OCI-LY1 (cell line): ENCODE measurements around the gene HTD2.

ENCODE experiments used
- H2AFZ ChIP-seq: fragments of 200-600 bp; sonication (generic), shearing (Covaris generic); 2 replicates; pipeline ENCODE4 v1.6.0; 2014; ENCODE audit warnings: antibody characterized with exemption, mild to moderate bottlenecking, low read length
- H3F3A ChIP-seq: fragments of 200-600 bp; sonication (generic), shearing (Covaris generic); 2 replicates; pipeline ENCODE4 v1.6.0; 2014; ENCODE audit warnings: mild to moderate bottlenecking, antibody characterized with exemption, low read length, moderate library complexity; ENCODE audit not compliant: insufficient read depth
- H3K27ac ChIP-seq: fragments of 200-600 bp; sonication (generic); 2 replicates; pipeline ENCODE4 v1.5.1; 2014; ENCODE audit warnings: low read length, mixed run types, mild to moderate bottlenecking, low read depth; ENCODE audit not compliant: poor library complexity, severe bottlenecking
- H3K27me3 ChIP-seq: fragments of 200-600 bp; sonication (generic); 2 replicates; pipeline ENCODE4 v1.6.0; 2014; ENCODE audit warnings: antibody characterized with exemption, mild to moderate bottlenecking, low read length, moderate library complexity; ENCODE audit not compliant: insufficient read depth
- H3K36me3 ChIP-seq: fragments of 200-600 bp; sonication (generic); 2 replicates; pipeline ENCODE4 v1.6.1; 2014; ENCODE audit warnings: mild to moderate bottlenecking, antibody characterized with exemption, low read length, moderate library complexity, mixed read lengths; ENCODE audit not compliant: insufficient read depth
- H3K4me1 ChIP-seq: fragments of 200-600 bp; sonication (generic); 2 replicates; pipeline ENCODE4 v1.5.1; 2014; ENCODE audit warnings: mild to moderate bottlenecking, low read length, moderate library complexity; ENCODE audit not compliant: insufficient read depth, severe bottlenecking
- H3K4me2 ChIP-seq: fragments of 200-600 bp; sonication (generic), shearing (Covaris generic); 2 replicates; pipeline ENCODE4 v1.6.1; 2014; ENCODE audit warnings: low read length
- H3K4me3 ChIP-seq: fragments of 200-600 bp; sonication (generic); 2 replicates; pipeline ENCODE4 v1.5.1; 2014; ENCODE audit warnings: low read length, low read depth, mild to moderate bottlenecking, mixed read lengths; ENCODE audit not compliant: poor library complexity, severe bottlenecking
- H3K79me2 ChIP-seq: fragments of 200-600 bp; shearing (Covaris generic); 2 replicates; pipeline ENCODE4 v1.6.1; 2016; ENCODE audit warnings: mixed run types, low read length, mixed read lengths; ENCODE audit not compliant: insufficient read depth
- H3K9ac ChIP-seq: fragments of 200-600 bp; sonication (generic), shearing (Covaris generic); 2 replicates; pipeline ENCODE4 v1.6.1; 2014; ENCODE audit warnings: mild to moderate bottlenecking, low read length, mixed read lengths
- H3K9me2 ChIP-seq: fragments of 200-600 bp; sonication (generic), shearing (Covaris generic); 2 replicates; pipeline ENCODE4 v1.6.1; 2014; ENCODE audit warnings: low read depth, mild to moderate bottlenecking, low read length, mixed read lengths
- H3K9me3 ChIP-seq: fragments of 200-600 bp; shearing (Covaris generic); 2 replicates; pipeline ENCODE4 v1.6.1; 2014; ENCODE audit warnings: low read length, mixed read lengths
- H4K20me1 ChIP-seq: fragments of 200-600 bp; sonication (generic), shearing (Covaris generic); 2 replicates; pipeline ENCODE4 v1.6.0; 2016; ENCODE audit warnings: mild to moderate bottlenecking, low read length; ENCODE audit not compliant: insufficient read depth
- EZH2 ChIP-seq: fragments of 200-600 bp; sonication (generic), shearing (Covaris generic); IDR thresholded peaks from 2 replicates; pipeline ENCODE4 v1.8.0; 2017; ENCODE audit warnings: borderline replicate concordance, mixed run types, mild to moderate bottlenecking, antibody characterized with exemption, low read length, moderate library complexity, mixed read lengths
- TF ChIP-seq, protein P1 (sequence below): fragments of 200-600 bp; sonication (generic), shearing (Covaris generic); IDR thresholded peaks from 2 replicates; pipeline ENCODE4 v1.5.1; 2017; ENCODE audit warnings: mild to moderate bottlenecking, antibody characterized with exemption, low read length, moderate library complexity, mixed read lengths

The HTD2 gene

GRCh38 chr3:58366699-58367098, 60.4 kb downstream of the HTD2 start:
- Histone ChIP-seq H2AFZ (no peak overlapping the region), H3K9ac (no peak overlapping the region), H3K4me2 (no peak overlapping the region), H3K79me2 (peaks cover 92% of the 10 kb centered on the region), H4K20me1 (no peaks in the 10 kb centered on the region), H3K9me3 (no peaks in the 10 kb centered on the region), H3K27me3 (no peaks in the 10 kb centered on the region), H3K27ac (no peak overlapping the region), H3K9me2 (no peaks in the 10 kb centered on the region), H3K4me3 (no peak overlapping the region), H3K36me3 (peaks cover 82% of the 10 kb centered on the region), H3F3A (no peaks in the 10 kb centered on the region), H3K4me1 (peaks cover 24% of the 10 kb centered on the region)
- TF ChIP-seq, protein P1, sequence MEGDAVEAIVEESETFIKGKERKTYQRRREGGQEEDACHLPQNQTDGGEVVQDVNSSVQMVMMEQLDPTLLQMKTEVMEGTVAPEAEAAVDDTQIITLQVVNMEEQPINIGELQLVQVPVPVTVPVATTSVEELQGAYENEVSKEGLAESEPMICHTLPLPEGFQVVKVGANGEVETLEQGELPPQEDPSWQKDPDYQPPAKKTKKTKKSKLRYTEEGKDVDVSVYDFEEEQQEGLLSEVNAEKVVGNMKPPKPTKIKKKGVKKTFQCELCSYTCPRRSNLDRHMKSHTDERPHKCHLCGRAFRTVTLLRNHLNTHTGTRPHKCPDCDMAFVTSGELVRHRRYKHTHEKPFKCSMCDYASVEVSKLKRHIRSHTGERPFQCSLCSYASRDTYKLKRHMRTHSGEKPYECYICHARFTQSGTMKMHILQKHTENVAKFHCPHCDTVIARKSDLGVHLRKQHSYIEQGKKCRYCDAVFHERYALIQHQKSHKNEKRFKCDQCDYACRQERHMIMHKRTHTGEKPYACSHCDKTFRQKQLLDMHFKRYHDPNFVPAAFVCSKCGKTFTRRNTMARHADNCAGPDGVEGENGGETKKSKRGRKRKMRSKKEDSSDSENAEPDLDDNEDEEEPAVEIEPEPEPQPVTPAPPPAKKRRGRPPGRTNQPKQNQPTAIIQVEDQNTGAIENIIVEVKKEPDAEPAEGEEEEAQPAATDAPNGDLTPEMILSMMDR = no peak
- TF ChIP-seq EZH2 = no peak

DNA sequence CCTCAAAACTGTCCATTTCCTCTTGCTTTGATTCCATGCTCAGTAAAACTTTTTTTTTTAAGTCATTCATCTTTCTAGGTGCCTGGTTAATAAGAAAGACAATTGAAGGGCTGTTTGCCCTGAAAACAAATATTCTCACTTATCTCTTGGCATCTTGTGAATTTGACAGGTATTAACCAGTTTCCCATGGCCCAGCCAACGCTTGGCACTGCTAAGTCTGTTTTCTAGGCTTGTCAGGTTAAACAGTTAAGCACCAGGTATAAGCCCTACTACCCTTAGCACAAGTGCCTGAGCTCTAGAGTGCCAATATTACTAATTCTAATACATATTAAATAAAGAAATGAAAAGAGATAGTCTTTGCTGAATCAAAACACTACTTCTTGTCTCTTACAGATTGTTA, 62.7 kb downstream of the HTD2 start:
- TF ChIP-seq EZH2 = no peak
- TF ChIP-seq, protein P1 = no peak
- no peaks in the 10 kb centered on the region for H3K9me3 ChIP-seq
- H3K27ac ChIP-seq = no peak overlapping the region
- H3K9ac ChIP-seq = no peak overlapping the region
- H3K4me3 ChIP-seq = no peak overlapping the region
- H3K36me3 ChIP-seq = peaks cover 85% of the 10 kb centered on the region
- peaks cover 73% of the 10 kb centered on the region for H3K79me2 ChIP-seq
- no peaks in the 10 kb centered on the region for H3F3A ChIP-seq
- H3K4me2 ChIP-seq = no peak overlapping the region
- peaks cover 11% of the 10 kb centered on the region for H3K4me1 ChIP-seq
- H3K27me3 ChIP-seq = no peaks in the 10 kb centered on the region
- no peaks in the 10 kb centered on the region for H3K9me2 ChIP-seq
- H2AFZ ChIP-seq = no peak overlapping the region
- H4K20me1 ChIP-seq = no peaks in the 10 kb centered on the region
